Suppressor macrophage (primary cell): Measurements from ENCODE around the gene CDC42EP1.
"Not testable (repeated sequence)": the region's sequence is repeated elsewhere in the genome, so short reads cannot be mapped to it uniquely, and the experiment has no call there.

Source experiments
- DNase-seq, 4 experiments: peaks; one replicate each; pipeline ENCODE4 v3.0.0-alpha.2; 2020 to 2022

CDC42EP1 gene

DNA sequence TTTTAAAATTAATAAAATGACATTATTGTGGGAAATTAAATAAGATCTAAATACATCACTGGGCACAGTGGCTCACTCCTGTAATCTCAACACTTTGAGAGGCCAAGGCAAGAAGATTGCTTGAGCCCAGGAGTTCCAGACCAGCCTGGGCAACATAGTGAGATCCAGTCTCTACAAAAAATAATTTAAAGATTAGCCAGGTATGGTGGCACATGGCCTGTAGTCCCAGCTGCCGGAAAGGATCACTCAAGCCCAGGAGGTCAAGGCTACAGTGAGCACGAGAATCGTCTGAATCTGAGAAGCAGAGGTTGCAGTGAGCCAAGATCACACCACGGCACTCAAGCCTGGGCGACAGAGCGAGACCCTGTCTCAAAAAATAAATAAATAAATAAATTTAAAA lies 25.1 kb upstream of the CDC42EP1 start:
- DNase-seq = no peak

DNA sequence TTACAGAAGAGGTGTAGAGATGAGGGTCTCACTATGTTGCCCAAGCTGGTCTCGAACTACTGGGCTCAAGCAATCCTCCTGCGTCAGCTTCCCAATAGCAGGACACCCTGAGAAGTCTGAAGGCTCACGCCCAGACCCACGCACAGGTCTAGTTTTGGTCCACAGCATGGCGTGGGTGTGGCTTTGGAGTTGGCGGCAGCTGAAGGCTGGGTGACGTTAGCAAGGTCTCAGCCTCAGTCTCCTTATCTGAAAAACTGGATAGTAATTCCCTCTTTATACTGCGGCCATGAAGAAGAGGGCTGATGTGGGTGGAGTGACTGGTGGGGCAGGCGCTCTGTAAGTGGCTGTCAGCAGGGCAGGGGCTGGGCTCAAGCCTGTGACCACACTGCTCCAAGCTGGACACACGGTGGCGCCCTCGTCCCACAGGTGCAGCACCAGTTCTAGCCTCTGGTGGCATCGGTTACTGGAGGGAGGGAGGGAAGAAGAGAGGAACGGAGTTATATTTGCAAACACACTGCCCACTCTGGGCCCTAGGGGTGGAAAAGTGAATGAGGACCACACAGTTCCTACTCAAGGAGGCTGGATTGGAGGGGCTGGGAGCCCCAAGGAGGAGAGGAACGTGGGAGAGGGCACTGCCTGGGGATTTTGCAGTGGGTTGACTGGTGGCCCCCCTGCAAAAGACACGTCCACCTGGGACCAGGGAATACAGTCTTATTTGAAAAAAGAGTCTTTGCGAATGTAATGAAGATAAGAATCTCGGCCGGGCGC lies 21.5 kb upstream of the CDC42EP1 start:
- DNase-seq = peak; percentile 95 to 97 (median 96)

DNA sequence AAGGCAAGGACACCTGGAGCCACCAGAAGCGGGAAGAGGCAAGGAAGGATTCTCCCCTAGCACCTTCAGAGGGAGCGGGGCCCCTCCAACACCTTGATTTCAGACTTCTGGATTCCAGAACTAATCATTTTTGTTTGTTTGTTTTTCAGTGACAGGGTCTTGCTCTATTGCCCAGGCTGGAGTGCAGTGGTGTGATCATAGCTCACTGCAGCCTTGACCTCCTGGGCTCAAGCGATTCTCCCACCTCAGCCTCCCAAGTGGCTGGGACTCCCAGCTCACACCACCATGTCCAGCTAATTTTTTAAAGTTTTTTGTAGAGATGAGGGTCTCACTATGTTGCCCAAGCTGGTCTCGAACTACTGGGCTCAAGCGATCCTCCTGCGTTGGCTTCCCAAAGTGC lies 20.5 kb upstream of the CDC42EP1 start:
- not testable (repeated sequence) for DNase-seq

DNA sequence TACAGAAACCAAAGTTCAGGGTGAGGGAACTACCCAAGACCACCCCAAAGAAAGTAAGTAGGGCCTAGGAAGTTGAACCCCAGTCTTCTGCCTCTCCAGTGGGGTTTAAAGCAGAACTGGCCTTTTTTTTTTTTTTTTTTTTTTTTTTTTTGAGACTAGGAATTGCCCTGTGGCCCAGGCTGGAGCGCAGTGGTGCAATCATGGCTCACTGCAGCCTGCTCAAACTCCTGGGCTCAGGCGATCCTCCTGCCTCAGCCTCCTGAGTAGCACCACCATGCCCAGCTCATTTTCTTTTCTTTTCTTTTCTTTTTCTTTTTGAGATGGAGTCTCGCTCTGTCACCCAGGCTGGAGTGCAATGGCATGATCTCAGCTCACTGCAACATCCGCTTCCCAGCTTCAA lies 17.9 kb upstream of the CDC42EP1 start:
- peak; percentile 27 to 75 (median 60) for DNase-seq

DNA sequence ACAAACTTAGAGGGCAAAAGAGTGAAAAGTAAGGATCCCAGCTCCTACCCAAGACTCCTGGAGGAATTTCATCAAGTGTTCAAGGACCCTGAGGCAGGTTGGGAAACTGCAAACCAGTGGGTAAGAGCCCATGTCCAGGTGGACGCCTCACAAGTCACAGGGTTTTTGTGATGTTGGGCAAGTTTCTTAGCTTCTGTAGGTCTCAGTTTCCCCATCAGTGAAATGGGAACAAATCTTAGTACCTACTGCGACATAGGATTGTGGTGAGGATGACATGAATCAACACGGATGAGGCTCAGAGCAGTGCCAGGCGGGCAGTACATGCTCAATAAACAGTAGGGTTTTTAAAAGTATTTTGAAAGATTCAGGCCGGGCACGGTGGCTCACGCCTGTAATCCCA lies 17.3 kb upstream of the CDC42EP1 start:
- DNase-seq = no peak

DNA sequence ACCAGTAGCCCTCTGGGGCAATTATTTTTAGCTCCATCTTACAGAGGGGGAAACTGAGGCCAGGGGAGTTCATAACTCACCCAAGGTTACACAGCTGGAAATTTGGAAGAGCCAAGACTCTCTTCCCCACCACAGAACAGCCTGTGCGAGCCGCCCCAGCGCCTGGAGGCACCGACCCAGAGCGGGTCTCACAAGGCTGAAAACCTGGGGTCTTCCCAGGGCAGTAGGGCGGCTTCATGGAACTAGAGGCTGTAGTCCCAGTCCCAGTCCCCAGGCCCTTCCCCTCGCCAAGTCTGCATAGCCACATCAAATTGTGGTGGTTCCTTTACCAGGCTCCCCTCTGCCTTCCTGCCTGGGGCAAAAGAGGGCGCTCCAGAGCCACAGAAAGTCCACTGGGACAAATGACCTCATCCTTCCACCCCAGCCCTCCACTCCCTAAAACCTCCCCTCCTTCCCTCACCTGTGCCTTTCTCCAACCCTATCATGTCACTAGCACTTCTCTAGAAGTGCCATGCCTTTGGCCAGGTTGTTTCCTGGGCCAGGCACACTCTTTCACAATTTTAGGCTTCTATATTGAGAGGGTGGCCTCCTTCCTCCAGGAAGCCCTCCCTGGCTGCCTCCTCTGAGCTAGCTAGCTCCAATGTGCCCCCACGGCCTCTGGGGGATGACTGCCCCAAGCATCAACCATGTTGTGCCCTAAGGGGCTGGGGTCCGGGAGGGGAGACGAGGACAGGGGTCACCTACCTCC lies 15.2 kb upstream of the CDC42EP1 start:
- DNase-seq = peak; percentile 74 to 87 (median 81)

DNA sequence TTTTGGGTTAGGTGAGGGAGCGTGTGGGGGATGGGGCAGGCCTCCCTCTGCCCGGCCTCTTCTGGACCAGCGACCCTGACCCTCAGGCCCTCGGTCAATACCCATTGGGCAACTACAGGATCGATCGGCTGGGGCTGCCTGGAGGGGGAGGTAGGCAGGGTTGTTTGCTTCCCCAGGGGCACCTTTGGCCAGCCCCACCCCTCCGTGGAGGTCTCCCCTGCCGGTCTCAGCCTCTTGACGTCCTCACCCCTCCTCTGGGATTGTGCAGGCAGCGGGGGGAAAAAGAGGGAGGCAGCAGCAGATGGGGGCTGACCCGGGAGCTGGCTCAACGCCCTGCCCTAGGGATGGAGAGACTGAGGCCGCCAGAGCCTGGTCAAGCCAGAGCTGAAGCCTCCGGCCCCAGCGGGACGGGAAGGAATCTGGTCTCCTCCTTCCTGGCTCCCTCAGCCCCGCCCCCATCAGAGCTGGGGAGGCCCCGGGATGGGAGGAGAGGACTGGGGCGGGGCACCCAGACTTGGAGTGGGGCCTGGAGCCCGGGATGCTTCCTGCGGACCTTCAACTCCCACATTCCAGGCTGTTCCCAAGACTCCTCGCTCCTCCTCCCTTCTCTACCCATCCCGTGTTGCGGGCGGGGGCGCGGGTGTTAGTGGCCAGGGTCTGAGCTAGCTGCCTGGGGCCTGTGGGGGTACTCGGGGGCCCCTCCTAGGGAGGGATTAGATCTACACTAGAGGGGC lies 14.4 kb upstream of the CDC42EP1 start:
- peak in 1 of 4 experiments; percentile 48 for DNase-seq

DNA sequence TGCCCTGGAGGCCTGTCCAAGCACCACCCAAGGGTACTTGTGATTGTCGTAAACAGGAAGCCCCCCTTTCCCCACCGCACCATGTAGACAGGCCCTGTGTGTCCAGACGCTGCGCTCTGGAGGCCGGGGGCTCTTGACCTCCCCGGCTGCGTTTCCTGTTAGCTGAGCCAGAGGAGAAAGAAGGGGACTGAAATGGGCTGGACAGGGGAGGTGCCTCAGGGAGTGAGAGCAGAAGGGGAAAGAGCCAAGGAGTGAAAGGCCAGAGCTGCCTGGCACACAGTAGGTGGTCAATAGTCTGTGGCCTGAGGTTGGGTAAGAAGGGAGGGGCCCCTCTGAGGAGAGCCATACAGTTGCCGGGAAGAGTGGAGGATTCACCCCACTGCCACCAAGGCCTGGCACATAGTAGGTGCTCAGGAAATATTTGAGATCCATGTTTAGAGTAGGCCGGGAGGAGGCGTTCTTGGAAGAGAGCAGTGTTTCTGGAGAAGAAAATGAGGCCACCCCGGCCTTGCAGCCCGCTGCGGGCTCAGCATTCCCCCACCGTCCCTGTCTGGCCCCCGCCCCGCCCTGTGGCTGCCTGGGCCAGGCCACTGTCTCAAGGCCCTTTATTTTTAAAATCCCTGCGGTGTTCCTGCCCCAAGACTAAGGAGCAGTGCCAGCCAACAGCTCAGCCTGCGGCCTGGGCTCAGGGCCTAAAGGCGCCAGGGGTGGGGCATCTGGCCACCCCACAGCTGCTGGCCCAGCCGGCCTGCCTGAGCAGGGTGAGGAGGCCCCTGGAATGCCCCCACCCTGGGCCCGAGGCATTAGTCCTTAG lies 13.6 kb upstream of the CDC42EP1 start:
- no peak for DNase-seq

DNA sequence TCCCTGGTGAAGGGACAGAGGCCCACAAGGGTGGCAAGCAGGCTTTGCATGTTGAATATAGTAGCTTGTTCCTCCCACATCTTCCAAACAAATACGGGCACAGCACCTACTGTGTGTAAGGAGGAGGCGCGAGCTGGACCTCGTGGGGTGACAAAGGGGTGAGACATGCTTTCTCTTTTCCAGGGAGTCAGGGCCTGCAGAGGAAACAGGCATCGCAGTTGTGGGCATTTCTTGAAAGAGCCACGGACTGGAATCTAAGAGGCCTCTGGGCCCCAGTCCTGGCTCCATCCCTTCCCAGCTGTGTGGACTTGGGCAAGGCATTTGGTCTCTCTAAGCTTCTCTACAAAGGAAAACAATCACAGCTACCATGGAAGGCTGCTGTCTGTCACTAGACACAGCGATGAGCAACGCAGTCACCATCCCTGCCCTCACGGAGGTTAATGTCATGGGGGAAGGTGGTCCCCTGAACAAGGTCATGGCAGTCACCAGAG lies 13.0 kb upstream of the CDC42EP1 start:
- no peak for DNase-seq

DNA sequence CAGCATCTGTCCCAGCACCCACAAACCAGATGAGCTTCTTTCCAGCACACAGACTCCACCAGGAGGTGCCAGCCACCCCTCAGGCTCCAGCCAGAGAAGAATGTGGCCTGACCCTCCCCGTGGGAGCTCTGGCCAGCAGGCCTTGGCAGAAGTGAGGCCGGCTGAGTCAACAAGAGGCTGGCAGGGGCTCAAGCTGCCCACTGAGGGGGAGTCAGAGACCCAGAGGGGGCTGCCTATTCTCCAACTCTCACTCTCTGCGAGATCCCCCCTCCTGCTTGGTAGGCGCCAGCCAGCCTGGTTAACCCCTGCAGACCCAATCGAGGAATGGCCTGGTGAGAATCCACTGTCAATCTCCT lies 10.6 kb upstream of the CDC42EP1 start:
- DNase-seq = no peak

DNA sequence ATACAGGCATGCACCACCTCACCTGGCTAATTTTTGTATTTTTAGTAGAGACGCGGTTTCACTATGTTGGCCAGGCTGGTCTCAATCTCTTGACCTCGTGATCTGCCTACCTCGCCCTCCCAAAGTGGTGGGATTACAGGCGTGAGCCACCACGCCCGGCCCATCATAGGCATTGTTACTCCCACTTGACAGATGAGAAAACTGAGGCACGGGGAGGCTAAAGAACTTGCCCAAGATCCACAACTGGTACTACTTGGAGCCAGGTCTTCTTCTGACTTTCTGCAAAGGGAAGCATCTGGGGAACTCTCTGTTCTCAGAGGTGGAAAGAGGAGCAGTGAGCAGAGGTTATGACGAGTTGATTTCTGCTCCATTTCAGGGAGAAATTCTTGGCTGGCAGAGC lies 9.4 kb upstream of the CDC42EP1 start:
- DNase-seq = not testable (repeated sequence)

DNA sequence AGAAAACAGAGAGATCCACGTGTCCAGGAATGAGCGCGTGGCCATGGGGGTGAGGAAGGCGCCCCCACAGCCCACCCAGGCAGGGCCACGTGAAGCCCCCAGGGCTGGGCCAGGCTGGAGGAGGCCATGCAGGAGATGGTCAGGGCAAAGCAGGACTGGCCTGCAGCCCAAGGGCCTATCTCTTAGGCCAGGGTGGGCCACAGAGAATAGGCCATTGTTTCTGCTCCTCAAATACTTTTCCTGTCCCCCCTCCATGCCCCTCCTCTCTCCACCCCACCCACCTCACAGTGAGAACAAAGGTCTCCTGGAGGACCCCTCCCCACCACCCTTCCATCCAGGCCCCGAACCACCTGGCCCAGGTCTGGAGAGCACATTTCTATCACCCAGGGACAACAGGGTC lies 8.3 kb upstream of the CDC42EP1 start:
- DNase-seq = no peak

DNA sequence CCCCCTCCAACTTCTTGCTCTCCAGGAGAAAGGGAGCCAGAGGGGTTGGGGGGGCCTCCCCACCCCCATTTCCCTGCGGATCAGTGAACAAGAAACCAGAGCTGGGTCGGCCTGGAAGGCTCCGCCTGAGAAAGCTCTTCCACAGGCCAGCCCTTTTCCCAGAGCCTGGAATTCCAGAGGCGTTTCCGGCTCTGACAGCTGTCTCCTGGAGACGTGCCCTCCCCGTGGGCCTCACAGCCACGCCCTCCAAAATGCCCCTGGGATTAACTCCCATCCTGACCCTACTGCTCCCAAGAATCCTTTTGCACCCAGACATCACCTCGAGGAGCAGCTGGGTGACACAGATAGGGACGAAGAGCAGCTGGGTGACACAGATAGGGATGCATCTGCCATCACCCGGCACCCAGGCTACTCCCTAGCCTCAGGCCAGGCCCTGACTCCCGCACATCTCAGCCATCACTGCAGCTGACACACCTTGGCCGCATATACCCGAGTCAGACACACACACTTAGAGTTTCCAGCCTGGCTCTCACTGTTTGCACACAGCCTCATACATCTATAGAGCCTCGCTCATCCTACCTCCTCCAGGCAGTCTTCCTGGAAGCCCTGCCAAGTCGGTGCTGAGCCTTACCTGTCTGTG lies 7.6 kb upstream of the CDC42EP1 start:
- no peak for DNase-seq

DNA sequence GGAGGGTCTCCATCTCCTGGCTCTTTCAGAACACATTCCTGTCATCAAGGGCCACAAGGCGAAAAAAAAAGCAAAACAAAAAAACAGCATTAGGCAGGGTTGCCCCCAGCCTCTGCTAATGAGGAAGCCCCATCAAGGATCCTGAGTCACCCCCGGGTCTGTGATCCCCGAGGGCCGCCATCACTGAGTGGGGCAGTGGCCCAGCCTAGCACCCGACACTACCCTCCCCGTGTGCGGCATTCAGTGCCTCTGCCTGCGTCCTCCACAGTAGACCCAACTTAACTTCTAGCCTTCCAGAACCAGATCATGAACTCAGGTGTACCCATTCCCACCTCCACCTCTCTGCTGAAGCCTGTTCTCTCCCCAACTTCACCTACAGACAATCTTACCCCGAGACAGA lies 6.6 kb upstream of the CDC42EP1 start:
- DNase-seq = no peak

DNA sequence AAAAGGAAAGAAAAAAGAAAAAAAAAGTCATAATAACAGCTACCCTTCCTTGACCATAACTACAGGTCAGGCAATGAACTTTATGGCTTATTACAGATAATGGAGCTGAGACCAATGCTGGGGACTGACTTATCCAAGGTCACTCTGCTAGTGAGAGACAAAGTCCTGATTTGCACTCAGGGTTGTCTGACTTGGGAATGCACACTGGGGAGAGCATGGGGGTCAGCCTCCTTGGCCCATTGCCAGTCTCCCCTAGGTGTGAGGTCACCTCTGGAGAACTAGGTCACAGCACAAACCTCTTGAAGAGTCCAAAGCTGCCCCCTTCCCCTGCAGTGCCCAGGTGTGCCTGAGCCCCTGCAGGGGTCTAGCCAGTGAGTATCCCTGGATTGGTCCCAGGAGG lies 5.3 kb upstream of the CDC42EP1 start:
- DNase-seq = peak in 1 of 4 experiments; percentile 1

DNA sequence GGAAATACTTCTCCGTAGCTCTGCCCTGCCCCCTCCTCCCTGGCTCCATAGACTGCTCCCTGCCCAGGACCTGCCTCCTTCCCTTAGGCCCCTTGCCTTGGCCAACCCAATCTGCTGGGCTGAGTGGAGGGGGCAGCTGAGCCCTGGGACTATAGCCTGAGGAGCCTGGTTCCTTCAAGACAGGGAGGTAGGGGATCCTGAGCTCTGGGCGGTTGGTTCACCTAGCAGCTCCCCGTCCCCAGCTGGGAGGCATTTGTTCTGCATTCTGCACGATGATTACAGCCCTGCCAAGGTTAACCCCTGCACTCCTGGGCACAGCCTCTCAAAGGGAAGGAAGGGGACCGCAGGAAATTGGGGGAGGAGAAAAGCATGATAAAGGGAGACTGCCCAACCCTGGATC lies 3.6 kb upstream of the CDC42EP1 start:
- no peak for DNase-seq

DNA sequence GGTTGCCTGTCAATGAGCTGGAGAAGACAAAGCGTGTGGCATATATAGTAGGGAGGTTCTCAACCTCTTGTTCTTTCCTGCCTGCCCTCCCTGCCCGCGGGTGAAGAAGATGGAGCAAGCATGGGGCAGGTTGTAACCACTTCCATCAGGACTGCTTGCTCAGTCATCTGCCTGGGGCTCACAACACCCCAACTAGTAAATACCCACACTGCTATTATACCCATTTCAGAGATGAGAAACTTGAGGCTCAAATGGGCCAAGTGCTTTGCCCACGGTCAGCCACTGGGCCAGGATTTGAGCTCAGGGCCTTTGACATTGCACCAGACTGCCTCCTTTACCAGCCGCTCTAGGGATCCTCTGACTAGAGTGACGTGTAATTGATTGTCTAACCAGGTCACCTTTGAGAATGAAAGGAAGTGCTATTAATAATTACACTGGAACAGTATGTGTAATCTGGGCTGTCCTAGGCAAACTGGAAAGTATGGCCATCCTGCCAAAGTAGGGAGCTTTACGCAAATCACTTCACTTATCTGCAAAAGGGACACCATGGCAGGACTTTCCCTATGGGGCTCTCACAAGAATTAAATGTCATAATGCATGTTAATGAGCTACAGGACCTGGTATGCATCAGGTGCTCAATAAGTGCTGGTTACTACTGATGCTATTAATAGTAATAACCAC lies 2.8 kb upstream of the CDC42EP1 start:
- no peak for DNase-seq

DNA sequence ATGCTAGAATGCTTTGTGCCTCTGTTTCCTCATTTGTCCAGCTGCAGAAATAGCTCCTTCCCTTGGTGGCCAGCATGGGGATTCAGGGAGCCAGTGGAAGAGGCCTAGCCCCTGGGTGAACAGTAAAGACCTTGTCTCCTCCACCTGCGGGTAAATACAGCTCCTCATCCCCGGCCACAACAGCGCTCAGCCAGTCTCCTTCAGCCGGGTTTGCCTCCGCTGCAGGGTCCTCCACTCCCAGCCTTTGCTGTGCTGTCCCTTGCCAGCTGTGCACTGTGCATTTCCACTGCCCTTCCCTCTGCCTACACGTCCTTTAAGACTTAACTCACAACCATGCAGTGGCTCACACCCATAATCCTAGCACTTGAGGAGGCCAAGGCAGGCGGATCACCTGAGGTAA lies 1.5 kb upstream of the CDC42EP1 start:
- no peak for DNase-seq

DNA sequence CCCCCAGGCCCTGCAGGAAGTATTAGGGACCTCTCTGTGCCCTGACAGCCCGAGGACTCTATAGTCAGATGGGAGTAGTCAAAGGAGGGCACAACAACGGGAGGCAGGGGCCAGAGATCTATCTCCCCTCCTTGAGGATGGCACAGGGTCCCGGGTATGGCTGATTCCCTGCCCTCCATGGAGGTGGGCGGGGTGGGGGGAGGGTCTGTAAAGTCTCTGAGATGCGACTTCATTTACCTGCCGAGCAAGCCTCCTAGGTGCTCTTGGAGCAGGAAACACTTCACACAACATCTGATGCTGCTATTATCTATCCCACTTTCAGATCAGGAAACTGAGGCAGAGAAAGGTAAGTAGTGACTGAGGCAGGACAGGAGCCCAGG lies 769 bp upstream of the CDC42EP1 start:
- no peak for DNase-seq

DNA sequence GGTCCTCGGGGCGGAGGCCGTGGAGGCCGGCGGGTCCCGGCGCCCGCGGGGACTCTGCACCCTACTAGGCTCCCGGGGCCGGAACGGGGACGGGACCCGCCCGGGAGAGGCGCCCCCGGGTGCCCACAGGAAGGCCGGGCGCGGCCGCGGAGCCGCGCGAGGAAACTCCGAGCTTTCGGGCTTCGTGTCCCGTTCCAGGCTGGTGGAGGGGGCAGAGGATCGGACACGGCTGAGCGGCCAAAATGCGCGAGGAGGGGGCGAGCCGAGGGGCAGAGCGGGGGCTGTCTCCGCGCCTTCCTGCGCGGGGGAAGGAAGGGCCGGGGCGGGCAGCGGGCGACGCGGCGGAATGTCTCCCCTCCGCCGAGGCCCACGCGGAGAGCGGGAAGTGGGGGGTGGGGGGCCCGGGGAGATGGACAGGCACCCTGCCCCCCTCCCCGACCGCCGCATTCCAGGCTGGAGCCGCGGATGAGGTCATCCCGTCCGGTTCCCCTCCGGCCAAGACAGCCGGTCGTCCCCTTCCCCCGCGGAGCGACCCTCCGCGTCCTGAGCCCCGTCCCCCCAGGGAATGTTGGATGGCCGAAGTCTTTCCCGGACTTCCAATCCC lies 430 bp downstream of the CDC42EP1 start:
- peak in 1 of 4 experiments; percentile 56 for DNase-seq
